GM12872 (cell line): ENCODE measurements around the gene HS6ST3.

Source experiments
- TF ChIP-seq, protein P1 (sequence below): IDR thresholded peaks from 3 replicates; pipeline ENCODE4 v1.5.1; 2011; ENCODE audit warnings: low read depth, mild to moderate bottlenecking, low read length, moderate library complexity; ENCODE audit not compliant: insufficient read depth

HS6ST3 gene

DNA sequence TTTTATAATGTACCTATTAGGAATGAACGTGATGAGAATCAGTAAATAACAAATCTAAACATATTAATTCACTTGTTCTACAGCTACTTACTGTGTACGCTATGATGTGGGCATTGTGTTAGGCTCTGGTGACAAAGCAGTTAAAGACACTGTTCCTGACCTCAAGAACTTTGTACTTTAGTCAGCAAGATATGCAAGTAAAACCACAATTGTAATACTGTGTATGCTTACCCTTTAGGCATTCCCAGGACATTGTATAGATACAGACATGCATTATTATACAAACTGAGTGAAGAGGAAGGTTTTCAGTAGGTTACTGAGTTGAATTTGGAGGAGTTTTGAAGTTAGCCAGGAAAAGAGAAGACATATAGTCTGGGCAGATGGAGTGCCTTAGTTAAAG, 435.8 kb downstream of the HS6ST3 start:
- TF ChIP-seq, protein P1, sequence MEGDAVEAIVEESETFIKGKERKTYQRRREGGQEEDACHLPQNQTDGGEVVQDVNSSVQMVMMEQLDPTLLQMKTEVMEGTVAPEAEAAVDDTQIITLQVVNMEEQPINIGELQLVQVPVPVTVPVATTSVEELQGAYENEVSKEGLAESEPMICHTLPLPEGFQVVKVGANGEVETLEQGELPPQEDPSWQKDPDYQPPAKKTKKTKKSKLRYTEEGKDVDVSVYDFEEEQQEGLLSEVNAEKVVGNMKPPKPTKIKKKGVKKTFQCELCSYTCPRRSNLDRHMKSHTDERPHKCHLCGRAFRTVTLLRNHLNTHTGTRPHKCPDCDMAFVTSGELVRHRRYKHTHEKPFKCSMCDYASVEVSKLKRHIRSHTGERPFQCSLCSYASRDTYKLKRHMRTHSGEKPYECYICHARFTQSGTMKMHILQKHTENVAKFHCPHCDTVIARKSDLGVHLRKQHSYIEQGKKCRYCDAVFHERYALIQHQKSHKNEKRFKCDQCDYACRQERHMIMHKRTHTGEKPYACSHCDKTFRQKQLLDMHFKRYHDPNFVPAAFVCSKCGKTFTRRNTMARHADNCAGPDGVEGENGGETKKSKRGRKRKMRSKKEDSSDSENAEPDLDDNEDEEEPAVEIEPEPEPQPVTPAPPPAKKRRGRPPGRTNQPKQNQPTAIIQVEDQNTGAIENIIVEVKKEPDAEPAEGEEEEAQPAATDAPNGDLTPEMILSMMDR: no peak

GRCh38 chr13:96527497-96527896, 437.6 kb downstream of the HS6ST3 start:
- TF ChIP-seq, protein P1: no peak

DNA sequence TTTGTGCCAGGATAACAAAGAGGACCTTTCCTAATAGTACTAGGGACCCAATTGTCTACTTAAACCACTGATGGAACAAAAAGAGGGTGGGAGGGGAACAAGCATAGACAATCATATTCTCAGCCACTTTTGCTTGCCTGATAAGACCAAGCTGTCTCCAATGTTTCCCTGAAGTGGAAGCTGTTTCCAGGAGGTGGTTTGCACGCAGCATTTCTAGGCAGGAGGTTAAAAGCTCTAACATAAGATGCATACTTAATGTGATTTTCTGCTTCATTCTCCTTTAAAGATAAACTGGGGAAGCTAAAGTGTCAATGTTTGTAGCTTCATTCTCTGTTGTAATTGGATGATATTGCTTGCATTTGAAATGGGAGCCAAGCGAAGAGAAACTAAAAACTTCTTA, 442.9 kb downstream of the HS6ST3 start:
- TF ChIP-seq, protein P1: no peak

- TF ChIP-seq, protein P1: no peak
Observed at GRCh38 chr13:96533408-96533807, 443.5 kb downstream of the HS6ST3 start.

DNA sequence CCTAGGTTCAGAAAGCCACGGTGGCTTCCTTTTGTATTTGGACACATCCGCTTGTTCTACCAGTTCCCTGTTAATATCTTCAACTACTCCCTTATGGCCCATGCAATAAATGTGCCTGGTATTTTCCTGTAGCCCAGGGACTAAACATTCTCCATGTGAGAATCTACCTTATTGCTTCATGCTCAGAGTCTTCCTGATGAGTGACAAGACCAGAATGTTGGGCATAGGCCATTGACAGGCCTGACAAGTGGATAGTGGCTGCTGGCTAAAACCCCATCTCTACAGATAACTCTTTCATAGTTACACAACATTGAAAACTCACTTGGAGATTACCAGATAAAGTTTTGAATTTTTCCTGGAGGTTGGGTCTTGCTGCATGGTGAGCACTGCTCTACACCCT, 449.9 kb downstream of the HS6ST3 start:
- TF ChIP-seq, protein P1: no peak

DNA sequence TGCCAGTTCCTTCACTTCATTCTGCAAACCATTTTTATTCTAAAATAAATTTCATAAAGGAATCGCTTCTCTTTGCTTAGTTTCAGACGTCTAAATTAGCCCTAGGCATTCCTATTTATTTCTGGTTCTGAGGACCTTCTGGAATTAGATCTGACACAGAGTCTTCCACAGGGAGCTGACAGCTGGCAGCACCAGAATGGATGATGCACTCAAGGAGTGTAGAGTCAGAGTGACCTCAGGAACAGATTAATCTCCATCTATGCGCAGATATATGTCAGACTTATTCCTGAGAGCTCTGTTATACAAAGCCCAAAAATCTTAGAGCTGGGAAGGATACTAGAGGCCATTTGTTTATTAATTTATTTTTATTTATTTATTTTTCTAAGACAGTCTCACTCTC, 450.8 kb downstream of the HS6ST3 start:
- TF ChIP-seq, protein P1: no peak

DNA sequence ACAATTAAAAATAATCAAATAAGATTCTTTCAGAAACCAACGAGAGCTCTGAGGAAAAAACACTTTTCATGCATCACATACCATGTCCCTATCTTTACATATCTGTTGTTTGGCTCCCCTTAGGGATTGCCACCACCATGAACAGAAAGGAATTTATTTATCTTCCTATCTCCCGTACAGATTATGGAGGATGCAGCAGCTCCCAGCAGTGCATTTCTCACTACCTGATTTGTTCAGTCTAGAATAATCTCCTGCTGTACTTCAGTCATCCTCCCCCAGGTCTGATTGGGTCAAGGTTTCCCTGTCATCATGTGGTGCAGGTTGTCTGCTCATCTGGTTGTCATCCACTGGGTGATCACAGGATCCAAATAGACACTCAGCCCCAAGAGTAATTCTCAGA, 453.1 kb downstream of the HS6ST3 start:
- TF ChIP-seq, protein P1: no peak

DNA sequence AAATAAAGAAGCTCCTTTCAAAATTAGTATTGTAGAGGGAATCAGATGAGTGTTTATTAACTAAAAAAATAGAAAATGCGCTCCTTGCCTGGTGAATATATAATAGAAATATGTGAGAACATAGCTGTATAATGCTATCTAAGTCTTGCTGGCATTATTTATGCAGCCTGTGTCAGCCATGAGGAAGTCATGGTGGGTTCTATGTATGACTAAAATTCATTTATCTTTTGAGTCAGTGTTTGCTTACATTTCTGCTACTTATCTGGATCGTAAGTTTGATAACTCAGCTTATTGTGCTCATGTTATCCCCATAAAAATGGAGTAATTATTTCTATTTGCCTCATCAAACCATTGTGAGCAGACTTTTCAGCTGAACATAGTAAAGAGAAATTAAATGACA, 455.1 kb downstream of the HS6ST3 start:
- TF ChIP-seq, protein P1: no peak
